Measurements from ENCODE around the gene PIGM. TPM values are rescaled to one million over a fixed set of nuclear protein-coding genes. Genes with fewer than 3 reads are reported as not detected.

Gene PIGM
- total RNA-seq, 1 donor from 2014 or later = 5.9 TPM

GRCh38 chr1:160004001-160004400, 27.8 kb downstream of the PIGM start:
- H3K27ac Mint-ChIP-seq (ENCODE audit: unreplicated experiment) = no peak overlapping the region
- DNase-seq = no peak
- no peak for TF ChIP-seq CTCF (IDR thresholded peaks at IDR 0.05; ENCODE audit: partially characterized antibody, unreplicated experiment)
- no peaks in the 10 kb centered on the region for H3K27me3 Mint-ChIP-seq (ENCODE audit: unreplicated experiment)
- no peaks in the 10 kb centered on the region for H3K9me3 Mint-ChIP-seq (ENCODE audit: unreplicated experiment)
- no peak overlapping the region for H3K4me3 Mint-ChIP-seq (ENCODE audit: unreplicated experiment)
- no peaks in the 10 kb centered on the region for H3K4me1 Mint-ChIP-seq (ENCODE audit: low read depth, unreplicated experiment)
- H3K36me3 Mint-ChIP-seq (ENCODE audit: unreplicated experiment) = no peaks in the 10 kb centered on the region

GRCh38 chr1:160001440-160001839, 30.4 kb downstream of the PIGM start:
- Mint-ChIP-seq H3K9me3 (ENCODE audit: unreplicated experiment) (no peaks in the 10 kb centered on the region), H3K27me3 (ENCODE audit: unreplicated experiment) (no peaks in the 10 kb centered on the region)

GRCh38 chr1:159999204-159999603, 32.6 kb downstream of the PIGM start:
- TF ChIP-seq CTCF (IDR thresholded peaks at IDR 0.05; ENCODE audit: partially characterized antibody, unreplicated experiment) = no peak
- H3K27me3 Mint-ChIP-seq (ENCODE audit: unreplicated experiment) = no peaks in the 10 kb centered on the region
- H3K36me3 Mint-ChIP-seq (ENCODE audit: unreplicated experiment) = no peaks in the 10 kb centered on the region
- H3K4me3 Mint-ChIP-seq (ENCODE audit: unreplicated experiment) = no peak overlapping the region
- no peak overlapping the region for H3K27ac Mint-ChIP-seq (ENCODE audit: unreplicated experiment)
- H3K9me3 Mint-ChIP-seq (ENCODE audit: unreplicated experiment) = no peaks in the 10 kb centered on the region
- DNase-seq = no peak
- no peaks in the 10 kb centered on the region for H3K4me1 Mint-ChIP-seq (ENCODE audit: low read depth, unreplicated experiment)

More at GRCh38 chr1:160001440-160001839, 30.4 kb downstream of the PIGM start:
- no peak for TF ChIP-seq CTCF (IDR thresholded peaks at IDR 0.05; ENCODE audit: partially characterized antibody, unreplicated experiment)
- Mint-ChIP-seq H3K27ac (ENCODE audit: unreplicated experiment) (no peak overlapping the region), H3K4me1 (ENCODE audit: low read depth, unreplicated experiment) (no peaks in the 10 kb centered on the region), H3K4me3 (ENCODE audit: unreplicated experiment) (no peak overlapping the region), H3K36me3 (ENCODE audit: unreplicated experiment) (no peaks in the 10 kb centered on the region)
- DNase-seq = no peak

- H3K4me1 Mint-ChIP-seq (ENCODE audit: low read depth, unreplicated experiment) = no peaks in the 10 kb centered on the region
- TF ChIP-seq CTCF (IDR thresholded peaks at IDR 0.05; ENCODE audit: partially characterized antibody, unreplicated experiment) = no peak
- no peaks in the 10 kb centered on the region for H3K27me3 Mint-ChIP-seq (ENCODE audit: unreplicated experiment)
- no peak overlapping the region for H3K27ac Mint-ChIP-seq (ENCODE audit: unreplicated experiment)
- H3K36me3 Mint-ChIP-seq (ENCODE audit: unreplicated experiment) = no peaks in the 10 kb centered on the region
- no peak for DNase-seq
- no peak overlapping the region for H3K4me3 Mint-ChIP-seq (ENCODE audit: unreplicated experiment)
- H3K9me3 Mint-ChIP-seq (ENCODE audit: unreplicated experiment) = no peaks in the 10 kb centered on the region
Measured at GRCh38 chr1:159996653-159997052, 35.1 kb downstream of the PIGM start.

GRCh38 chr1:159994896-159995295, 36.9 kb downstream of the PIGM start:
- no peaks in the 10 kb centered on the region for H3K27me3 Mint-ChIP-seq (ENCODE audit: unreplicated experiment)

More at GRCh38 chr1:159994896-159995295, 36.9 kb downstream of the PIGM start:
- no peak for DNase-seq
- no peaks in the 10 kb centered on the region for H3K36me3 Mint-ChIP-seq (ENCODE audit: unreplicated experiment)
- no peaks in the 10 kb centered on the region for H3K4me1 Mint-ChIP-seq (ENCODE audit: low read depth, unreplicated experiment)
- no peak overlapping the region for H3K27ac Mint-ChIP-seq (ENCODE audit: unreplicated experiment)
- H3K4me3 Mint-ChIP-seq (ENCODE audit: unreplicated experiment) = no peak overlapping the region
- no peak for TF ChIP-seq CTCF (IDR thresholded peaks at IDR 0.05; ENCODE audit: partially characterized antibody, unreplicated experiment)
- no peaks in the 10 kb centered on the region for H3K9me3 Mint-ChIP-seq (ENCODE audit: unreplicated experiment)

All from glutamatergic neuron (in vitro differentiated cells).